Large intestine (tissue), 12 donors: ENCODE measurements around the gene HMGN3. TPM values are rescaled to one million over a fixed set of nuclear protein-coding genes. Genes with fewer than 3 reads are reported as not detected.

ENCODE experiments used
- DNase-seq, 2 donors: peaks; one replicate each; pipeline versions ENCODE4 v3.0.0 to v3.0.0-alpha.2; 2013
- H3K27ac ChIP-seq: one replicate; pipeline ENCODE4 v1.5.1; 2013; ENCODE audit warnings: low read length
- H3K27me3 ChIP-seq: 2 replicates; pipeline ENCODE4 v1.6.1; 2013; ENCODE audit warnings: low read length; ENCODE audit not compliant: control insufficient read depth, insufficient read depth
- H3K36me3 ChIP-seq: 2 replicates; pipeline ENCODE4 v1.6.1; 2013; ENCODE audit warnings: low read length; ENCODE audit not compliant: control insufficient read depth, insufficient read depth
- H3K4me1 ChIP-seq: one replicate; pipeline ENCODE4 v1.6.1; 2013; ENCODE audit warnings: low read length; ENCODE audit not compliant: control insufficient read depth, insufficient read depth
- H3K4me3 ChIP-seq: one replicate; pipeline ENCODE4 v1.5.1; 2013; ENCODE audit warnings: low read length
- H3K9me3 ChIP-seq: one replicate; pipeline ENCODE4 v1.6.1; 2013; ENCODE audit warnings: mild to moderate bottlenecking, low read depth, low read length, moderate library complexity; ENCODE audit not compliant: control insufficient read depth
- WGBS: methylation state at CpG from one replicate; pipeline ENCODE4 v1.1.5; 2013; ENCODE audit warnings: low lambda C conversion rate; ENCODE audit not compliant: insufficient coverage; 5-methylcytosine and 5-hydroxymethylcytosine counted together
- long read RNA-seq, 11 donors: transcript quantifications; one replicate each; lab custom pipeline, GENCODE V29; 2026
- polyA plus RNA-seq: library from polyadenylated mRNA; unstranded; fragments of 120-200 nt; gene quantifications from one replicate; pipeline ENCODE4 v1.2.1, GENCODE V29; 2013

Gene HMGN3
- polyA plus RNA-seq: 181 TPM
- long read RNA-seq, donor 1, transcript HMGN3-202 (6 exons, 872 nt): minor isoform, 20 of 66 reads
- long read RNA-seq, donor 1, transcript HMGN3-201 (6 exons, 831 nt): major isoform, 34 of 66 reads
- long read RNA-seq, donor 1, partial matches to known transcripts: 12 of 66 reads
- long read RNA-seq, donor 1, other reads (novel, unspliced or antisense): 0 of 66 reads
- long read RNA-seq, donor 2, transcript HMGN3-201 (6 exons, 831 nt): major isoform, 78 of 142 reads
- long read RNA-seq, donor 2, transcript HMGN3-202 (6 exons, 872 nt): minor isoform, 37 of 142 reads
- long read RNA-seq, donor 2, partial matches to known transcripts: 27 of 142 reads
- long read RNA-seq, donor 2, other reads (novel, unspliced or antisense): 0 of 142 reads
- long read RNA-seq, donor 3, transcript HMGN3-201 (6 exons, 831 nt): major isoform, 128 of 236 reads
- long read RNA-seq, donor 3, transcript HMGN3-202 (6 exons, 872 nt): minor isoform, 53 of 236 reads
- long read RNA-seq, donor 3, partial matches to known transcripts: 49 of 236 reads
- long read RNA-seq, donor 3, other reads (novel, unspliced or antisense): 6 of 236 reads
- long read RNA-seq, donor 4, transcript HMGN3-202 (6 exons, 872 nt): minor isoform, 5 of 20 reads
- long read RNA-seq, donor 4, transcript HMGN3-201 (6 exons, 831 nt): major isoform, 10 of 20 reads
- long read RNA-seq, donor 4, partial matches to known transcripts: 5 of 20 reads
- long read RNA-seq, donor 4, other reads (novel, unspliced or antisense): 0 of 20 reads
- long read RNA-seq, donor 5, transcript HMGN3-201 (6 exons, 831 nt): major isoform, 29 of 53 reads
- long read RNA-seq, donor 5, transcript HMGN3-202 (6 exons, 872 nt): minor isoform, 16 of 53 reads
- long read RNA-seq, donor 5, partial matches to known transcripts: 8 of 53 reads
- long read RNA-seq, donor 5, other reads (novel, unspliced or antisense): 0 of 53 reads
- long read RNA-seq, donor 6, transcript HMGN3-202 (6 exons, 872 nt): minor isoform, 32 of 110 reads
- long read RNA-seq, donor 6, transcript HMGN3-201 (6 exons, 831 nt): major isoform, 47 of 110 reads
- long read RNA-seq, donor 6, partial matches to known transcripts: 31 of 110 reads
- long read RNA-seq, donor 6, other reads (novel, unspliced or antisense): 0 of 110 reads
- long read RNA-seq, donor 7, transcript HMGN3-202 (6 exons, 872 nt): minor isoform, 18 of 58 reads
- long read RNA-seq, donor 7, transcript HMGN3-201 (6 exons, 831 nt): major isoform, 29 of 58 reads
- long read RNA-seq, donor 7, partial matches to known transcripts: 11 of 58 reads
- long read RNA-seq, donor 7, other reads (novel, unspliced or antisense): 0 of 58 reads
- long read RNA-seq, donor 8, transcript HMGN3-202 (6 exons, 872 nt): minor isoform, 41 of 164 reads
- long read RNA-seq, donor 8, transcript HMGN3-201 (6 exons, 831 nt): major isoform, 91 of 164 reads
- long read RNA-seq, donor 8, partial matches to known transcripts: 32 of 164 reads
- long read RNA-seq, donor 8, other reads (novel, unspliced or antisense): 0 of 164 reads
- long read RNA-seq, donor 9, transcript HMGN3-202 (6 exons, 872 nt): minor isoform, 33 of 170 reads
- long read RNA-seq, donor 9, transcript HMGN3-201 (6 exons, 831 nt): major isoform, 76 of 170 reads
- long read RNA-seq, donor 9, partial matches to known transcripts: 61 of 170 reads
- long read RNA-seq, donor 9, other reads (novel, unspliced or antisense): 0 of 170 reads
- long read RNA-seq, donor 10, transcript HMGN3-202 (6 exons, 872 nt): minor isoform, 44 of 160 reads
- long read RNA-seq, donor 10, transcript HMGN3-201 (6 exons, 831 nt): major isoform, 80 of 160 reads
- long read RNA-seq, donor 10, partial matches to known transcripts: 36 of 160 reads
- long read RNA-seq, donor 10, other reads (novel, unspliced or antisense): 0 of 160 reads
- long read RNA-seq, donor 11, transcript HMGN3-201 (6 exons, 831 nt): major isoform, 47 of 107 reads
- long read RNA-seq, donor 11, transcript HMGN3-202 (6 exons, 872 nt): minor isoform, 20 of 107 reads
- long read RNA-seq, donor 11, partial matches to known transcripts: 40 of 107 reads
- long read RNA-seq, donor 11, other reads (novel, unspliced or antisense): 0 of 107 reads

GRCh38 chr6:79234150-79235022 is at the start of gene HMGN3:
HMGN3 (minus strand) TSS chr6:79234682.
- DNase-seq: peak; percentile 94 to 95
- Histone ChIP-seq H3K4me1 (no peaks in the 10 kb centered on the region), H3K9me3 (peaks cover 4% of the 10 kb centered on the region), H3K27me3 (no peaks in the 10 kb centered on the region), H3K4me3 (peak within 1 kb of the TSS; percentile 74), H3K36me3 (no peaks in the 10 kb centered on the region), H3K27ac (peak within 1 kb of the TSS; percentile 86)
- 0% methylated on average over 4 of the region's 51 CpGs for WGBS

- H3K9me3 ChIP-seq: no peaks in the 10 kb centered on the region
- no peak overlapping the region for H3K27ac ChIP-seq
- peak in 1 of 2 donors; percentile 32 for DNase-seq
- WGBS: 60% methylated on average over 1 of the region's 1 CpG
- H3K27me3 ChIP-seq: no peaks in the 10 kb centered on the region
- H3K4me1 ChIP-seq: no peaks in the 10 kb centered on the region
- H3K4me3 ChIP-seq: no peak overlapping the region
- no peaks in the 10 kb centered on the region for H3K36me3 ChIP-seq
Observed at GRCh38 chr6:79280756-79281155, 46.3 kb upstream of the HMGN3 start.

- no peaks in the 10 kb centered on the region for H3K36me3 ChIP-seq
- no peaks in the 10 kb centered on the region for H3K27me3 ChIP-seq
- no peaks in the 10 kb centered on the region for H3K9me3 ChIP-seq
- H3K4me3 ChIP-seq: no peak overlapping the region
- H3K27ac ChIP-seq: no peak overlapping the region
- no peak for DNase-seq
- no peaks in the 10 kb centered on the region for H3K4me1 ChIP-seq
Observed at GRCh38 chr6:79277109-79277508, 42.6 kb upstream of the HMGN3 start.

GRCh38 chr6:79269877-79270276 is 35.4 kb upstream of the HMGN3 start:
- Histone ChIP-seq H3K4me1 (peaks cover 3% of the 10 kb centered on the region), H3K27me3 (no peaks in the 10 kb centered on the region), H3K9me3 (no peaks in the 10 kb centered on the region), H3K4me3 (no peak overlapping the region), H3K36me3 (no peaks in the 10 kb centered on the region), H3K27ac (no peak overlapping the region)
- WGBS: no CpG with 5 or more reads among the region's 3 CpGs
- peak; percentile 19 to 60 for DNase-seq

- Histone ChIP-seq H3K9me3 (no peaks in the 10 kb centered on the region), H3K27me3 (no peaks in the 10 kb centered on the region), H3K4me1 (peaks cover 3% of the 10 kb centered on the region), H3K36me3 (no peaks in the 10 kb centered on the region), H3K4me3 (no peak overlapping the region), H3K27ac (no peak overlapping the region)
- DNase-seq: no peak
- WGBS: 100% methylated on average over 1 of the region's 1 CpG
Observed at GRCh38 chr6:79267128-79267527, 32.6 kb upstream of the HMGN3 start.

- Histone ChIP-seq H3K4me1 (peaks cover 3% of the 10 kb centered on the region), H3K4me3 (no peak overlapping the region), H3K27ac (no peak overlapping the region), H3K27me3 (no peaks in the 10 kb centered on the region), H3K9me3 (no peaks in the 10 kb centered on the region), H3K36me3 (no peaks in the 10 kb centered on the region)
- DNase-seq: no peak
Observed at GRCh38 chr6:79266051-79266450, 31.6 kb upstream of the HMGN3 start.

- H3K27me3 ChIP-seq: no peaks in the 10 kb centered on the region
- no peaks in the 10 kb centered on the region for H3K9me3 ChIP-seq
- H3K36me3 ChIP-seq: no peaks in the 10 kb centered on the region
- H3K4me3 ChIP-seq: no peak overlapping the region
- H3K27ac ChIP-seq: no peak overlapping the region
- H3K4me1 ChIP-seq: no peaks in the 10 kb centered on the region
- DNase-seq: no peak
Observed at GRCh38 chr6:79263359-79263758, 28.9 kb upstream of the HMGN3 start.

GRCh38 chr6:79261666-79262065 is 27.2 kb upstream of the HMGN3 start:
- Histone ChIP-seq H3K27ac (no peak overlapping the region), H3K36me3 (no peaks in the 10 kb centered on the region), H3K4me3 (no peak overlapping the region), H3K27me3 (no peaks in the 10 kb centered on the region), H3K9me3 (no peaks in the 10 kb centered on the region), H3K4me1 (no peaks in the 10 kb centered on the region)
- no CpG with 5 or more reads among the region's 5 CpGs for WGBS
- no peak for DNase-seq

- no peaks in the 10 kb centered on the region for H3K27me3 ChIP-seq
- no peak overlapping the region for H3K27ac ChIP-seq
- no peaks in the 10 kb centered on the region for H3K36me3 ChIP-seq
- no peak overlapping the region for H3K4me3 ChIP-seq
- no peaks in the 10 kb centered on the region for H3K4me1 ChIP-seq
- DNase-seq: no peak
- WGBS: 100% methylated on average over 1 of the region's 2 CpGs
- H3K9me3 ChIP-seq: no peaks in the 10 kb centered on the region
Observed at GRCh38 chr6:79260772-79261171, 26.3 kb upstream of the HMGN3 start.
